Measurements from ENCODE around the gene PTPRD. TPM values are rescaled to one million over a fixed set of nuclear protein-coding genes. Genes with fewer than 3 reads are reported as not detected.

PTPRD gene
- total RNA-seq, 1 experiment from 2014 or later = 69.6 TPM

DNA sequence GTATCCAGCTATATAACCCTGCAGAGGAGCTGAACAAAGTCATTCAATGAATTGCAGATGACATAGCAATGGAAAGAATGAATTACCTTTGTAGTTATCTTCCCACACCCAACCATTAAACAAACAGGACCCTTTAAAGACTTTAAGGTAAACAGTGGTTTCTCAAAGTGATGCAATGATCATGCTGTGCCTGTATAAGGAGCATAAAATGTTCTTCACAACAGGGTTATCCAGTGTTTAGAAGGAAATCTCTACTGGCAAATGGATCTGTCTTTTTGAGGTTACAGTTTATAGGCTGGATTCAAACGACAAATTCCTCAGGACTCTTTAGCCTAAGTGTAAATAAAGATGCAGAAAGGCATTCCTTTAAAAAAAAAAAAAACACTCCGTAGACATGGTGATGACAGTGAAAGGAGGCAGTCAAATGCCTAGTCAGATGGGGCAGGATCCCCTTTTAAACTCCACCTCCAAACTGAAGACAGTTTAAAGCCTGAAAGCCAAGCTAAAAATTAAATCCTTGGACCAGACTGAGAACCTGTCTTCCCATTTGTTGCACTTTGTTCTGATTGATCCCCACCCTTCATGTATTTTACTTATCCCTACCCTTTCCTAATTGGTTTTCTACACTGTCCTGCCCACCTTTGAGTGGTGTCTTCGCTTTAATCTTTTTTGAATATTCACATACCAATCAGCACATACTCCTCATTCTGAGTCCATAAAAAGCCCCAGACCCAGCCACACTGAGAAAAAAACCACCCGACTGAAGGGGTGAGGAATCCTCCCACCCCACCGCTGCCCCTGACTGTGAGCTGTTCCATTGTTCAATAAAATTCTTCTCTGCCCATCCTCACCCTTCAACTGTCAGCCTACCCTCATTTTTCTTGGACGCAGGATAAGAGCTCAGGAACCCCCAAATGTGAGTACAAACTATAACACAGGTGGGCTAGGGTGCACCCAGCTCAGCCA is 2052.0 kb downstream of the PTPRD start:
- Mint-ChIP-seq H3K9me3 (no peaks in the 10 kb centered on the region), H3K4me1 (peaks cover 14% of the 10 kb centered on the region), H3K4me3 (no peak overlapping the region), H3K27me3 (ENCODE audit: low read depth) (no peaks in the 10 kb centered on the region), H3K36me3 (no peaks in the 10 kb centered on the region), H3K27ac (peak overlapping the region; percentile 13)
- POLR2A ChIA-PET = no interaction called here
- CTCF ChIA-PET = no interaction called here
- DNase-seq (ENCODE audit: low spot score) (peak; percentile 12), ATAC-seq (peak; percentile 75)
- TF ChIP-seq EMX1 (CRISPR knock-in tag; IDR thresholded peaks at IDR 0.05) (no peak), FOXJ3 (CRISPR knock-in tag; IDR thresholded peaks at IDR 0.05; ENCODE audit: borderline replicate concordance) (no peak), ZNF263 (CRISPR knock-in tag; IDR thresholded peaks at IDR 0.05; ENCODE audit: low read depth) (no peak), RELA (CRISPR knock-in tag; IDR thresholded peaks at IDR 0.05; ENCODE audit: borderline replicate concordance) (no peak)
- TF ChIP-seq, protein P1, sequence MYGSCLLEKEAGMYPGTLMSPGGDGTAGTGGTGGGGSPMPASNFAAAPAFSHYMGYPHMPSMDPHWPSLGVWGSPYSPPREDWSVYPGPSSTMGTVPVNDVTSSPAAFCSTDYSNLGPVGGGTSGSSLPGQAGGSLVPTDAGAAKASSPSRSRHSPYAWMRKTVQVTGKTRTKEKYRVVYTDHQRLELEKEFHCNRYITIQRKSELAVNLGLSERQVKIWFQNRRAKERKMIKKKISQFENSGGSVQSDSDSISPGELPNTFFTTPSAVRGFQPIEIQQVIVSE (CRISPR knock-in tag; IDR thresholded peaks at IDR 0.05; ENCODE audit: borderline replicate concordance) = no peak
- TF ChIP-seq, protein P2, sequence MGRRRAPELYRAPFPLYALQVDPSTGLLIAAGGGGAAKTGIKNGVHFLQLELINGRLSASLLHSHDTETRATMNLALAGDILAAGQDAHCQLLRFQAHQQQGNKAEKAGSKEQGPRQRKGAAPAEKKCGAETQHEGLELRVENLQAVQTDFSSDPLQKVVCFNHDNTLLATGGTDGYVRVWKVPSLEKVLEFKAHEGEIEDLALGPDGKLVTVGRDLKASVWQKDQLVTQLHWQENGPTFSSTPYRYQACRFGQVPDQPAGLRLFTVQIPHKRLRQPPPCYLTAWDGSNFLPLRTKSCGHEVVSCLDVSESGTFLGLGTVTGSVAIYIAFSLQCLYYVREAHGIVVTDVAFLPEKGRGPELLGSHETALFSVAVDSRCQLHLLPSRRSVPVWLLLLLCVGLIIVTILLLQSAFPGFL (CRISPR knock-in tag; IDR thresholded peaks at IDR 0.05; ENCODE audit: borderline replicate concordance) = no peak
- TF ChIP-seq, protein P3, sequence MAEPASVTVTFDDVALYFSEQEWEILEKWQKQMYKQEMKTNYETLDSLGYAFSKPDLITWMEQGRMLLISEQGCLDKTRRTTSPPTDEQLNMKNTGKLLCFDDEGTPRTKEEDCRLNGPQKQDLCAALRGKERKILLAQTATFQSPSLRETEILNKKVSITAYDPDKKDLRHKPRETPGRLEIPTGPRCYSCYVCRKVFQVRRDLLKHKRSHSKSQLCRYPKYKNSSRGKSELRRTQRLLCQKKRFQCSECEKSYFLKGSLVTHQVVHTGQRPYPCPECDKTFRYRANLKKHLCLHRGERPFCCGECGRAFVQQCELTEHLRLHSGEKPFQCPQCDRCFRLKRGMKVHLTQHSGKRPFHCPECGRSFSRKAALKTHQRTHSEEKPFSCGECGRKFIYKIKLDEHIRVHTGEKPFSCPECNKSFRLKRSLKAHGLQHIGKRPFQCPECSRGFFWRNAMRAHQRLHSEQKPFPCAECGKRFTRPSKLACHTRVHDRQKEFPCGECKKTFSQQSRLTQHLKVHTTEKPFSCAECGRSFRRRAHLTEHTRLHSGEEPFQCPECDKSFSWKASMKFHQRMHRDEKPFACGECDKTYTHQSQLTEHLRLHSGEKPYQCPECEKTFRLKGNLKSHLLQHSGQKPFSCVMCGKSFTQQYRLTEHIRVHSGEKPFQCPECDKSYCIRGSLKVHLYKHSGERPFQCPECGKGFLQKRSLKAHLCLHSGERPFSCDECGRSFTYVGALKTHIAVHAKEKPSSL (CRISPR knock-in tag; conservative IDR thresholded peaks at IDR 0.05) = no peak

DNA sequence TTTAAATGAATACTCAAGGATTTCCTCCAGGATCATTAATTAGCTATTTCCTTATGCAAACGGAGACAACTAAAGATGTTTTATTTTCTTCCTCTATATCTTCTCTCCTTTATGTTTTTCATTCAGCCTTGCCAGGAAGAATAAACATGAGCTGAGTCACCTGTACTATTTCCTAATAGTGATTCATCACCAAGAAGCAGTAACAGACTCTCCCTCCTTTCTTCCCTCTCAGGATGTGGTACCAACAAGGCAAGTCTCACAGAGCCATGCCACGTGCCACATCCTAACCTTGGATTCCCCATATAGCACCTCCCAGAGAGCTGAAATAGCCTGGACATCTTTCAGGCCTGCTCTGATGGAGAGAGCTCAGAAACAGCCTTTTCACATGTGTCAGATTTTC is 2054.6 kb downstream of the PTPRD start:
- Mint-ChIP-seq H3K4me1 (peaks cover 14% of the 10 kb centered on the region), H3K27me3 (ENCODE audit: low read depth) (no peaks in the 10 kb centered on the region), H3K36me3 (no peaks in the 10 kb centered on the region), H3K27ac (no peak overlapping the region), H3K4me3 (no peak overlapping the region), H3K9me3 (no peaks in the 10 kb centered on the region)
- CTCF ChIA-PET = interaction anchor here (1.0 kb wide), 1 partner anchor 193 kb away, joined by 3 read pairs; no protein-coding TSS in a partner anchor
- no peak for TF ChIP-seq ZNF263 (CRISPR knock-in tag; IDR thresholded peaks at IDR 0.05; ENCODE audit: low read depth)
- TF ChIP-seq, protein P2 (CRISPR knock-in tag; IDR thresholded peaks at IDR 0.05; ENCODE audit: borderline replicate concordance) = no peak
- TF ChIP-seq PRRX2 (CRISPR knock-in tag; IDR thresholded peaks at IDR 0.05) = no peak
- TF ChIP-seq NFATC4 (CRISPR knock-in tag; IDR thresholded peaks at IDR 0.05) = no peak
- TF ChIP-seq, protein P4, sequence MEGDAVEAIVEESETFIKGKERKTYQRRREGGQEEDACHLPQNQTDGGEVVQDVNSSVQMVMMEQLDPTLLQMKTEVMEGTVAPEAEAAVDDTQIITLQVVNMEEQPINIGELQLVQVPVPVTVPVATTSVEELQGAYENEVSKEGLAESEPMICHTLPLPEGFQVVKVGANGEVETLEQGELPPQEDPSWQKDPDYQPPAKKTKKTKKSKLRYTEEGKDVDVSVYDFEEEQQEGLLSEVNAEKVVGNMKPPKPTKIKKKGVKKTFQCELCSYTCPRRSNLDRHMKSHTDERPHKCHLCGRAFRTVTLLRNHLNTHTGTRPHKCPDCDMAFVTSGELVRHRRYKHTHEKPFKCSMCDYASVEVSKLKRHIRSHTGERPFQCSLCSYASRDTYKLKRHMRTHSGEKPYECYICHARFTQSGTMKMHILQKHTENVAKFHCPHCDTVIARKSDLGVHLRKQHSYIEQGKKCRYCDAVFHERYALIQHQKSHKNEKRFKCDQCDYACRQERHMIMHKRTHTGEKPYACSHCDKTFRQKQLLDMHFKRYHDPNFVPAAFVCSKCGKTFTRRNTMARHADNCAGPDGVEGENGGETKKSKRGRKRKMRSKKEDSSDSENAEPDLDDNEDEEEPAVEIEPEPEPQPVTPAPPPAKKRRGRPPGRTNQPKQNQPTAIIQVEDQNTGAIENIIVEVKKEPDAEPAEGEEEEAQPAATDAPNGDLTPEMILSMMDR (IDR thresholded peaks at IDR 0.05) = no peak
- no peak for TF ChIP-seq RELA (CRISPR knock-in tag; IDR thresholded peaks at IDR 0.05; ENCODE audit: borderline replicate concordance)
- TF ChIP-seq, protein P3 (CRISPR knock-in tag; conservative IDR thresholded peaks at IDR 0.05) = no peak
- TF ChIP-seq, protein P5, sequence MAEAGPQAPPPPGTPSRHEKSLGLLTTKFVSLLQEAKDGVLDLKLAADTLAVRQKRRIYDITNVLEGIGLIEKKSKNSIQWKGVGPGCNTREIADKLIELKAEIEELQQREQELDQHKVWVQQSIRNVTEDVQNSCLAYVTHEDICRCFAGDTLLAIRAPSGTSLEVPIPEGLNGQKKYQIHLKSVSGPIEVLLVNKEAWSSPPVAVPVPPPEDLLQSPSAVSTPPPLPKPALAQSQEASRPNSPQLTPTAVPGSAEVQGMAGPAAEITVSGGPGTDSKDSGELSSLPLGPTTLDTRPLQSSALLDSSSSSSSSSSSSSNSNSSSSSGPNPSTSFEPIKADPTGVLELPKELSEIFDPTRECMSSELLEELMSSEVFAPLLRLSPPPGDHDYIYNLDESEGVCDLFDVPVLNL (CRISPR knock-in tag; IDR thresholded peaks at IDR 0.05; ENCODE audit: borderline replicate concordance, low read depth) = no peak
- TF ChIP-seq, protein P6, sequence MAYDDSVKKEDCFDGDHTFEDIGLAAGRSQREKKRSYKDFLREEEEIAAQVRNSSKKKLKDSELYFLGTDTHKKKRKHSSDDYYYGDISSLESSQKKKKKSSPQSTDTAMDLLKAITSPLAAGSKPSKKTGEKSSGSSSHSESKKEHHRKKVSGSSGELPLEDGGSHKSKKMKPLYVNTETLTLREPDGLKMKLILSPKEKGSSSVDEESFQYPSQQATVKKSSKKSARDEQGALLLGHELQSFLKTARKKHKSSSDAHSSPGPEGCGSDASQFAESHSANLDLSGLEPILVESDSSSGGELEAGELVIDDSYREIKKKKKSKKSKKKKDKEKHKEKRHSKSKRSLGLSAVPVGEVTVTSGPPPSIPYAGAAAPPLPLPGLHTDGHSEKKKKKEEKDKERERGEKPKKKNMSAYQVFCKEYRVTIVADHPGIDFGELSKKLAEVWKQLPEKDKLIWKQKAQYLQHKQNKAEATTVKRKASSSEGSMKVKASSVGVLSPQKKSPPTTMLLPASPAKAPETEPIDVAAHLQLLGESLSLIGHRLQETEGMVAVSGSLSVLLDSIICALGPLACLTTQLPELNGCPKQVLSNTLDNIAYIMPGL (CRISPR knock-in tag; IDR thresholded peaks at IDR 0.05) = no peak
- TF ChIP-seq SMAD3 (CRISPR knock-in tag; IDR thresholded peaks at IDR 0.05; ENCODE audit: borderline replicate concordance) = no peak
- no peak for TF ChIP-seq NR3C1 (CRISPR knock-in tag; conservative IDR thresholded peaks at IDR 0.05; ENCODE audit: low read depth)
- no peak for TF ChIP-seq GRHL2 (CRISPR knock-in tag; IDR thresholded peaks at IDR 0.05; ENCODE audit: insufficient replicate concordance, severe bottlenecking)
- DNase-seq (ENCODE audit: low spot score) (no peak), ATAC-seq (no peak)
- POLR2A ChIA-PET = no interaction called here
